Stimulated activated CD8-positive, alpha-beta memory T cell treated with anti-CD3 and anti-CD28 coated beads, Interleukin-7, amount 100 ng/mL, for 48 hours (primary cell): ENCODE data around the gene ETNK2.

Experiments used
- DNase-seq, 2 donors: peaks; one replicate each; pipeline ENCODE4 v3.0.0-alpha.2; 2020; ENCODE audit warnings: low read depth in 1 of 2; ENCODE audit errors: extremely low read depth in 1 of 2

Gene ETNK2

DNA sequence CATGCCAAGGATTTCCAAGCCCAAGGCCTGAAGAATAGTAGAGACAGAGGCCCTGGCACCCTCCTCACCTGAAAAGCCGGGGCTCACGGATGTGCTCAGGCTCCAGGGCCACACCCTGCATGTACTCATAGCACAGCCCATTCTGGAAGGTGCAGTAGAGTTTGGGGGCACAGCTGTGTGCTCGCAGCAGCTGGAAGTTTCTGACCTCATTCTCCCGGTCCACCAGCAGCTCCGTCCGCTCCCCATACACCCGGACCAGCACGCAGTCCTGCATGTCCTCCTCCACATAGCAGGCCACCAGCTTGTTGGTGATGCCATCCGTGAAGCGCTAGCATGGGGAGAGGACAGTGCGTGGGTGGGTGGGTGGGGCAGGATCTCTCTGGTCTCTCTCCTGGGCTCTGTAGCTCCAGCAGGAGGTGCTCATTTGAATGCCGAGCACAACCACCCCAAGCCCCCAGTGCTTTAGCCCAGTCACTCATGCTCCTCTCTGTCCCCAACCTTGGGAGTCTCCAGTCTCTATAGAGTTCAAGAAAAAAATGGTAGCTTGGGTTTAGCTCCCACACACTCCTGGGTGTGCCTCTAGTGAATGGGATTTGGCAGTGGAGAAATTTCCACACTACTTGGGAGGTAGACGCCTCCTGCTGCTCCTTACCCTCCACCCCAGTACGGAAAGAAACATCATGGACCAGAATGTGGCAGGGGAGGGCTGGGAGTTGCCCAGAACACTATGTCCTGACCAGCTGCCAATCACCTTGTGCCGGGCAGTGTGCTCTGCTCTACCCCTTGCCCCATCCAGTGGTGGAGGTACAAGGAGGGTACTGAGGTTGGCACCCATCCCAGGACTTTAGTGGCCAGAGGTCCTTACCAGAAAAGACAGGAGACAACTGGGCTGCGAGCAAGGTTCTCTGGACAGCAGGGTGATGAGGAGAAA, 1.9 kb downstream of the ETNK2 start:
- no peak for DNase-seq

DNA sequence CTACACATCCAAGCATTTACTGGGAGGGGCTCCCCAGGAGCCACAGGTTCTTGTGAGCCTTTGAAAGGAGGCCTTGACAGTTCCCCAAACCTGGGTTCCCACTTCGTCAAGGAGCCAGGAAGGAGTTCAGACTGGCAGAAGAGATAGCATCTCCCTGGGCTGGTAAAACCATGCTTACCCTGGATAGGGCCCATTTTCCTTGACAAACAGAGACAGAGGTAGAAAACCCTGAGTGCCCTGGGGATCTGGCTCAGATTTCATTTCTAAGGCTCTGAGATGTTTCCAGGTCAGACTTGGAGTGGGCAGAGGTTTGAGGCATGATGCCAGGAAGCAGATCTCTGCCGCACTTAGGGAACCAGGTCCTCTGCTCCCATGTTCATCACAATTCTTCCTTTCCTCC, 2.7 kb downstream of the ETNK2 start:
- no peak for DNase-seq

DNA sequence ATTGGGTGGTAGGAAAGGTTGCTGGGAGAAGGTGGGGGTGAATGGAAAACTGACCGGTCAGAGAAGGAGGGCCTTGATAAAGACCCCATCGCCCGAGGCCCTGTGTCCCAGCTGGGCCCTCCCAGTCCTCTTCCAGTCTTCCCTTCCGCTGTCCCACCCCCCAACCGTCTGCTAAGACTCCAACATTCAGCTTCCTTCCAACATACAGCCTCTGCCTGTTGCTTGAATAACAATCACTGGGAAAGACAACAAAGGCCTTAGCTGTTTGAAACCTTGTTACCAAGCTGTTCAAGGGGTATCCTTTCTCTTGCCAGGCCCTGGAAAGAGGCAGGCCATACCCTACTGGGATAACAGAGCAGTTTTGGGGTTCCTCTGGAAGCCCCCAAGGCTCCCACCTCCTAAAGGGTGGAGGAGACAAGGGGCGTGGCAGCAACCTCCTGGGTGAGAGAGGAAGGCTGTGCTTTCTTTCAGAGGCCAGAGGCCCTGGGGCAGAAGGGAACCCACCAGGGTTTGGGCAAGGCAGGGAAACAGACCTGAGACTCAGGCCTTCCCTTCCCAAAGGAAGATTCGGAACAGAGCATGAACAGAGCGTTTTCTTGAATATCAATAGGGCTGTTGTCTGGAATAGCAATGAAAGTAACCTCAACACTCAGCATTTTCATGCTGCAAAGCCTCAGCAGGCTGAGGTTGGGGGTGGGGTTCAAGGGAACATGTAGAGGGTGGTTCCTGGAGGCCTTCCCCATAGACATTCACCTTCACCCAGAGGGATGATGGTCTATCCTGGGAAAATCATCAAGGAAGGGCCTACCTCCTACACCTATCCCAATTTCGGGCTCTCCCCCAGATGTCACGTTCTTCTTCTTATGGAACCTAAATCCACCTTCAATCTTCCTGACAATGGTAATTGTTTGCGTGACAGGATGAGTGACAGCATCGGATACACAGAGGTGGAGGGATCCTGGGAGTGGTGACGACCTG, 4.1 kb downstream of the ETNK2 start:
- no peak for DNase-seq

DNA sequence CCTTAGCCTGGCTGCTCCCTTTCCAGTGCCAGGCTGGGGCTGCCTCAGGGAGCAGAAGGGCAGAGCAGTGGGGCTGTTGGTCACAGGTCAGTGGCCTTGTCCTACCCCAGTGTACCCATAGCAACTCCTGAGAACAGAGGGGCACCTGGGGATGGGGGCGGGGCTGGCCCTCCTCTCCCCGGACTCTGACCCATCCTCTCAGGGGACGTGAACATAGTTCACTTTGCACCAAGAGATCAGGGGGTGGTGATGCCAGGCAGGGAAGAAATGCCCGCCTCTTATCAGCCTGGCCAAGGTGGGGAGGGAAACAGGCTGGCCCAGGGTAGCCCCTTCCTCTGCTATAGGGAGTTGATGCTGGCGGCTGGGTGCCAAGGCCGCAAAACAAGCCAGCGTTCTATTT, 4.9 kb downstream of the ETNK2 start:
- DNase-seq = no peak

DNA sequence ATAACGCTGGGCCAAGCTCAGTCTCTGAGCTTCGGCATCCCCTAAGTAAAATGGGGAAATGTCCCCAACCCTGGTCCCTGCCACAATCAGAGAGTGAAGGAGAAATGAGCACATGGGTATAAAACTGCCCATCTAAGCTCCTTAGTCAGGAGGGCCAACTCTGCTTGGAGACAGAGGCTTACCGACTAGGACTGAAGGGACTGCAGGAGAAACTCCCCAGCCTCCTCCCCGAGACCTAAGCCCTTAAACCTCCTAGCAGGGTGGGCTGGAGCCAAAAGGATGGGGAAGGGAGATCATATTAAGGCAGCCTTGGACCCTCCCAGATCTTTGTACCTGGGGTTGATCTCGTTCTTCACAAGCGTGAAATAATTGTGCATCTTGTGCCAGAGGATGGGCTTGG, 5.5 kb downstream of the ETNK2 start:
- DNase-seq = no peak

DNA sequence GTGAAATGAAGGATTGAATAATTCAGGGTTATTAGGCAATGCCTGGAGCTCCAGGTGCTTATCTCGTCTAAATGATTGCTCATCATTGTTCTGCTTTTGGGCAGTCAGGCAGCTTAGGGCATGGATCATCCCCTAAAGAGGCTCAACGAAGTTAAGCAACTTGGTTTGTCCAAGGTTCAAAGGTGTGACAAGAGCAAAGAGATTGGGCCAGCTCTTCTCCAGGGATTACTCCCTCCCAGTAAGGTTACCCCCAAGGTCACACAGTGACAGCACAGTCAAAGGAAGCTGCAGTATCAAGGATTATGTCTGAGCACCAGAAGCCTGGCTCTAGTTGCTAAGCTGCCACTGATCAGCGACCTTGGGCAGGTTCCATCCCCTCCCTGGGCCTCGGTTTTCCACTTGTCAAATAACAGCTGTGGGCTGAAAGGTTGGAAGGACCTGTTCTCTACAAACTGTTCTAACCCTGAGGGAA, 6.8 kb downstream of the ETNK2 start:
- DNase-seq = no peak

DNA sequence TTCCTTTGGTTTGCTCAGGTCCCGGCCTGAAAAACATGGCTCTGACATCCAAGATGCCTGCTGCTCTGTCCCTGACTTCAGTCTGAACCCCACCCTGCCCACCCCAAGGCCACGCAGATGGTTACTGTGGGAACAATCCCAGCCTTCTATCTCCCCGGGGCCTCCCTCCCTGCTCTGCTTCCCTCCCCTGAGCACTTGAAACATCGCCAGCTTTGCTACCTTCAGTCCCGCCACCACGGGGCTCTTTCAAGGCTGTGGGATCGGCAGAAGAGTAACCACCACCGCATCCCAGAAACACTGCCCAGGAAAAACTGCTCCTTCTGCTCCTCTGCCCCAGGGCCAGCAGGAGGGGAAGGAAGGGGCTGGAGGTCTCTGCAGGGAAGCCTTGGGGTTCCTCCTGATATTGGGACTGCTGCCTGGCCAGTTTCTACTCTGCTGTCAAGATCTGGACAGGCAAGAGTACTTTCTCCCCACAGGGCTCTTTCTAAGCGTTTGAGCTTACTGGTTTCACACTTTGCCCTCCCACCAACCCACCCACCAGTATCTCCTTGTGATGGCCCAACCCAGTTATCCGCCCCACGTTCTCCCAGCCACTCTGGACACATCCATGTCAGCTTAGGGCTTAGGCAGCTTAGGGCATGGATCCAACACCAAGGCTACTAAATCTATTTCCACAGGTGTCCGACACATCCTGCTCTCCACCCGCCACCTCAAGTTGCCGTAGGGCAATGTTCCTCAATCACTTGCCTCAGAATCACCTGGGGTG, 8.4 kb downstream of the ETNK2 start:
- DNase-seq = no peak

DNA sequence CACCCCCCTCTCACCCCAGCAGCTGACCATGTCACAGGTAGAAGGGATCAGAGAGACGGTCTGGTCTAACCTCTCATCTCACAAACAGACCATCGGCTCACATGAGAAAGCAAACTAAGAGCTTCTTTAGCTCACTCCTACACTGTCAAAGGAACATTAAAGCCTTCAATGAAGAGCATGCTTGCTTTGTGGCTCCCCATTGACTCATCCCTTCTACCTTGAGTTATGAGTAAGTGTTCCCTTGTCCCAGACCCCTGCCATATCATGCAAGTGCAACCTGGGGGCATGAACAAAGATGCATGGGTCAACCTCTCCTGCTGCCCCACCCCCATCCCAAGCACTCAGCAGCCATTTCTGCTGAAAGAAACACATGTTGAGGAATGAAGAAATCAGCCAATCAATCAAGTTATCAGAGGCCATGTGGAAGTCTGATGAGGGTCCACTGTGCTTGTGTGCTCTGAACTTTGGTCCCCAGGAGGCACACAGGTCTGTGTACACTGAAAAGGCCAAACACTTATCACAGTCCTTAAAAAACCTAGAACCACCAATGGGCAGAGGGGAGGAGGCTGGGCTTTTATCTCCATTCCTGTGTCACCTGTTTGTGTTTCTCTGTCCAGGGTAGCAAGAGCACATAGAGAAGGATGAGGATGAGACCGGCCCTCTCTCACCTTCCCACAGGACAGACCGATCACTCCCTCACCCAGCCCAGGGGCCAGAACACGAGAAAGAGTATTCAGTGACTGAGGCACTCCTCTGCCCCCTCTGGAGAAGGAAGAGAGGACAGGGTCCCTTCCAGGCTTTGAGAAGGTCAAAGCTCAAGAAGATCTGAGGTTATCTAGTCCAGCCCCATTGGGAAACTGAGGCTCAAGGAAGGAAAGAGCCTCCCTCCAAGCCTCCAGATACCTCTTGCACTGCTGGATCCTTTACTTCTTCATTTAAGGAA, 9.5 kb downstream of the ETNK2 start:
- no peak for DNase-seq

DNA sequence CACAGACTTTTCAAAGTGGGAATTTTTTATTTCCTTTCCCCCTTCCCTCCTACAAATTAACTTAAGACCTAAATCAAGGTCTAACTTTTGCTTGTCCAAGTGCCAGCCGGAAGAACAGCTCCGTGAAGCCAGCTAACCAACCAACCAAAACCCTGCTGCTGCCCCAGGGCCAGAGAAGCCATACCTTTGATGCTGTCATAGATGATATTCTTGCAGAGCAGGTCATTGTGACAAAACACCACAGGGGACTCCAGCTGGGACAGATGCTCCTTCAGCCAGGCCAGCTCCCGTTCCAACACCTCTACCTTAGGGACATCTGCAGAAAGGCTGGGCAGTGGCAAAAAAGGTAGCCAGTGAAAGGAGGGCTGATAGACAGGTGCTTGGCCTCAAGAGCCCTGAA, 10.7 kb downstream of the ETNK2 start:
- no peak for DNase-seq

DNA sequence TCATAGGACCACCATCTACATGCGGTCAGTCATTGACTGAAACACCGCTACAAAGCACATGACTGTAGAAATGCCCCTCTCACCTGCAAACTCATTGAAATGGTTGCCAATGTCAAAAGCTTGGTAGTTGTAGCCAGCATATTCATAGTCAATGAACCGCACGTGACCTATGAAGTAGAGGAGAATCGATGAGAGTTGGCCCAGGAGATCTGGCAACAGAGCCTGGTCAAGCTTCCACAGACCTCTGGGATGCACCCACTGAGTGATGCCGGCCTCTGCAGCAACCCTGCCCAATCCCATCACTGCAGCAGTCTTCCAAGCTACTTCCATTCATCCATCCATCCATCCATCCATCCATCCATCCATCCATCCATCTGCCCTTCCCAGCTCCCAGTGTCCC, 11.9 kb downstream of the ETNK2 start:
- DNase-seq = no peak

DNA sequence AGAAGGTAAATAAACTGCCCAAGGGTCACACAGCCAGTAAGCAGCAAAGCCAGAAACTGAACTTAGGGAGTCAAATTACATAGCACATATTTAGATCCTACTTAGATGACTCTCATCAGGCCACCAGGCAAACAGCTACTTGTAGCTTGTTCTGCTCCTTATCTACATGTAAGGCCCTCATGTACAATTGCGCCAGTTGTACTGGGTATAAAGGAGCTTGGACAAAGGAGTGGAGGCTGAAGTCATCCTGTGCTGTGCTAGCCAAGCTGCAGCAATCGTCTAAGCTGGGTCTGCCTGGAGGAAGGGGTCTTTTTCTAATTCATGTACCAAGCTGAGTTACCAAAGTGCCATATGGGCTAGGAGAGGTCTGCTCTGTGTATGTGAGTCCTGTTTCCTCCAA, 12.8 kb downstream of the ETNK2 start:
- no peak for DNase-seq

DNA sequence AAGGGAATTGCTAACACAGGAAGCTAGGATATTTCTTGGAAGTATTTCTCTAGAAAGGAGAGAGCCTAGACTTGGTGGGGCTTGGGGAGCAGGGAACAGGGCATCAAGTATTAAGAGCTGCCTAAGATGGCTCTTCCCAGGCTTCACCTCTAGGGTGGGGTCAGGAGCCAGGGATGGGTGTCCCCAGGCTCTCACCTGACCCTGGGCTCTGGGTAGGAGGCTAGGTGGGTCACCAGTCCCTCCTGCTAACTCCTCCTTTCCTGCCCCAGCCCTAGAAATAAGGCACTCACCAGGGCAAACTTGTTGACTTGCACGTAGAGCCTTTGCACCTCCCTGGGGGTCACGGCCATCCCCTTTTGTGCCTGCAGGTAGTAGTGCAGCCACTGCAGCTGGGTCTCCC, 15.0 kb downstream of the ETNK2 start:
- DNase-seq = no peak

DNA sequence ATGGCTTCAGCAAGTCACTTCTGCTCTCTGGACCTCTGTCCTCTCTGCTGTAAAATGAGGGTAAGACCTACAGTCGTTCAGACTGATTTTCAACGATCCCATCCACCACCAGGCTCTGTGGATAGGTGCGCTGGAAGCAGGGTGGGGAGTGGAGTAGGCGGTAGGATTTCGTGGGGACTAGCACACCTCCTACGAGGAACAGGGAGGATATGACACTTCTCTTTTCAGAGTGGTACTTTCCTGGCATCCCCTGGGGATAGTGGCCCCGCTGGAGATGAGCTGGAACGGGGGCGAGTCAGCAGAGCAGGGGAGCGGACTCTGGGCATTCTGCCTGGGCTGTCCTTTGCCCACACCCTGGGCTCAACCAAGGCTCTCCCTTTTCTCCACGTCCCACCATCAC, 17.7 kb downstream of the ETNK2 start:
- DNase-seq = no peak

DNA sequence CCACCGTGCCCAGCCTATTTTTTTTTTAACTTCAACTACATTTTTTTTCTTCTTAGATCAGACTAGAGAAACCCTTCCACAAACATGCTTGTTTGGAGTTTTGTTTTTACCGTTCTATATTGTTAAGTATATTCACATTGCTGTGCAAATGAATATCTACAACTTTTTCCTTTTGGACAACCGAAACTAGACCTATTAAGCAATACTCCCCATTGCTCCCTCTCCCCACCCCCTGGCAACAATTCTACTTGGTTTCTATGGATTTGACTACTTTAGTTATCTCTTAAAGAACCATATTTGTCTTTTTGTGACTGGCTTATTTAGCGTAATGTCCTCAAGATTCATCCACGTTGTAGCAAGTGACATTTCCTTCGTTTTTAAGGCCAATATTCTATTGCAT, 19.1 kb downstream of the ETNK2 start:
- DNase-seq = no peak

DNA sequence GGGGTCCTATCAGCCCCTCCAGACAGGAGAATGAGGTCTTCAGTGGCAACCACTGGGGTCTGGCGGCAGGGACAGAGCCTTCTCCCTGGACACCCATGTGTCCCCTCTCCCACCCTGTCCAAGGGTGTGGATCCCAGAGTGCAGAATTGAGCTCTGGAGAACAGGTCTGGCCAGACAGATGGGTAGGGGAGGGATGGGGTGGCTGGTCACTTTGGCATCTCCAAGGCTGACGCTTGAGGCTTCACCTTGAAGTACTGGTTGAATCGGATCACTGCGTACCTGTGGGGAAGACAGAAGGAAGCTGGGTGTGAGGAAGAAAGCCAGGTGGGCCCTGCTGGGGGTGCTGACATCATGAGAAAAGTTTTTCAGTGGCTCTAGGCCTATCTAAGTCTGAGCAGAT, 19.9 kb downstream of the ETNK2 start:
- no peak for DNase-seq

DNA sequence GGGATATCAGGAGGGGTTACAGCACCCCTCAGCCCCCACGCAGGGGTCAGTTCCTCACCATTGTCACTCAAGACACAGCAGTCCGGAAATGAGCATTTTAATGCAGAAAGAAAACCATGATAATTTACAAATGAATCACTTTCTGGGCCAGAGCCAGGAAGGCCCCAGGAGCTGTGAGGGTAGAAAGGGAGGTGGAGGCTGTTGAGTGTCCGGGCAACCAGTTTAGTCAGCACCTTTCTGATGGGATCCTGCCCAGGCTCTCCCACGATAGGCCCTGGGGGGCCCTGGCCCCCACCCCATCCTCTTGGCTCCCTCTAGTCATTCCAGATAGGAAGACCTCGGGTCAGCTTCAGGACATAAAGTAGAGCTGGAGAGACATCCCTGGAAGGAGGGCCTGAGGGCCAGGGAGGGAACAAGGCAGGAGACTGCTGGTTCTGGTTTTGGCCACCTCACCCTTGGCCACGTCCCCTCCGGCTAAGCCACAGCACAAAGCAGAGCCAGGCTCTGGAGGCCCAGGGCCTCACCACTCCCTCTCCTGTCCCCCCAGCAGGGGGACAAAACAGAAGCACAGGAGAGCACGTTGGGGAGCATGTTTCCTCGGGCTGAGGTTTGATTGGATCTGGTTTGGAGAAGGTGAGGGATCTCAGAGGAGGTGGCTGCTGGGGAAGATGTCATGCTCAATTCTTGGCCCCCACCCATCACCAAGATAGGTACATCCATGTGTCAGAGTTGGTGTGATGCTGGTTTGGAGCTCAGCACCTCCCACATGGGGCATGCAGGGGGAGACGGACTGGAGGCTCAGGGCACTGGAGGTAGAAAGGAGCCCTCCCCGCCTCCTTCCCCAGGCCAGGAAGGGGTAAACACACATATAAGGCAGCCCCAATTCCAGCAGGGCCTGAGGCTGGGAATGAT, 20.6 kb downstream of the ETNK2 start:
- no peak for DNase-seq

DNA sequence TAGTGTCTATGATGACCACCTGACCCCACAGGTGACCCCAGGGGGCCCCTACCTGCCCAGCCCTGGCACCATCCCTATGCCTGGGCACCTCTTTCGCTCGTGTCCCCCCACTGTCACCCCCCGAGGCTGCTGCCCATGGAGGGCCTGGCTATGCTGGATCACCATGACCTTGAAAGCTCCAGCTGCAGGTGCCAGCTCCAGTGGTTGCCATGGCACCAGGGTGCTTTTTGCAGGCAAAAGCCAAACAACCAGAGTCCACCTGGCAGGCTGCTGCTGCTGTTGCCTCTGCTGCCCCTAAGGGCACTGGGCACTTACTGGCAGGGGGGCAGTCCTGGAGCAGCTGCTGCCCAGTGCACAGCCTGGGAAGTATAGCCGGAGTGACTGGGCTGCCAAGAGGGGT, 21.7 kb downstream of the ETNK2 start:
- no peak for DNase-seq

DNA sequence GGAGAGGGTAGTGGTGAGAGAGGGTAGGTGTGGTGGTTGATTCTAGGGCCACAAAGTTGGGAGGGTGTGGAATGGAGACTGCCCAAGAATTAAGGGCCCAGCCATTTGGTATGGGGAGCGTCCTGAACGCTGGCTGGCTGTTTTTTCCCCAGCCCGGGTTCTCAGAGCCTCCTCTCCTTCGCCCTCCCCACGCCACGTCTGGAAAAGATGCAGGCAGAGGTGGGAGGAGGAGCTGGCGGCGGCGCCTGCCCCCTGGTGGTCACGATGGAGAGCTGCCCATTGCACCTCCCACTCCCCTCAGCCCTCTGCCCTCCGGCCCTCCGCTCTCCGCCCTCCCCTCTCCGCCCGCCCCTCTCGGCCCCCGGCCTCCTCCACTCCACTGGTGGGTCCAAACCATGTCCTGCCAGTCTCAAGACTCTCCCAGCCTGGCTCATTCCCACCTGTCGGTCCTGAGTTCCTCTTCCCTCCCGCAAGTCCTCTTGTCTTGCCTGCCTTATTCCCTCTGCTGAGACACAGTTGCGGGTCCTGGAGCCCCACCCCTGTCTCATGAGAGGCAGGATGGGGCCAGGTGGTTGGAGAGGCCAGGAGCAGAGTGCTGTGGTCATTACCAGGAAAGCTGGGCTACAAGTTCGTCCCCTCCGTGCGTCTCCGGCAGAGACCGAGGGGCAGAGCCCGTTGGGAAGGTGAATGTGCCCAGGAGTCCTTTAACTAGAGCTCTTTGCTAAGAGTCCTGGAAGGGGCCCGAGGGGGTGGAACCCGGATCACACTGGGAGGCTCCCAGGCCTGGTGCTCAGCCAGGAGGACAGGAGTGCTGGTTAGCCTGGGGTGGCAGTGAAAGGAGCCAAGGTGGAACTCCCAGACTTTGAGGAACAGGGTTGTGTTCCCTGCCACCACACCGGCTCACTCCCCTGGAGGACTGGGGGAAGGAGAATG, 22.6 kb downstream of the ETNK2 start:
- peak; percentile 29 to 35 for DNase-seq
